ENCODE data around the gene OSBPL2. TPM values are rescaled to one million over a fixed set of nuclear protein-coding genes. Genes with fewer than 3 reads are reported as not detected.

Gene OSBPL2
- total RNA-seq, 2 experiments from 2014 or later, result 17.2 to 40.0 TPM

DNA sequence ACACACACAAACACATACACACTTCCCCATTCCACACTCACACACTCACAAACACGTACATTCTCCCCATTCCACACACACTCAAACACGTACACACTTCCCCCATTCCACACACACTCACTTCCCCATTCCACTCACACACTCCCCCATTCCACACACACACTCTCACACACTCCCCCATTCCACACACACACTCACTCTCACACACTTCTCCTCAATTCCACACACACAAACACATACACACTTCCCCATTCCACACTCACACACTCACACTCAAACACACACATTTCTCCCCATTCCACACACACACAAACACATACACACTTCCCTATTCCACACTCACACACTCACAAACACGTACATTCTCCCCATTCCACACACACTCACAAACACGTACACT, 8.7 kb upstream of the OSBPL2 start:
- intact Hi-C loops (cut with micrococcal nuclease; ENCODE audit: unreplicated experiment), result no loop called here
- no peak for TF ChIP-seq EZH2phosphoT487 (IDR thresholded peaks at IDR 0.05; ENCODE audit: borderline replicate concordance, low read depth, low read length)
- TF ChIP-seq, protein P1, sequence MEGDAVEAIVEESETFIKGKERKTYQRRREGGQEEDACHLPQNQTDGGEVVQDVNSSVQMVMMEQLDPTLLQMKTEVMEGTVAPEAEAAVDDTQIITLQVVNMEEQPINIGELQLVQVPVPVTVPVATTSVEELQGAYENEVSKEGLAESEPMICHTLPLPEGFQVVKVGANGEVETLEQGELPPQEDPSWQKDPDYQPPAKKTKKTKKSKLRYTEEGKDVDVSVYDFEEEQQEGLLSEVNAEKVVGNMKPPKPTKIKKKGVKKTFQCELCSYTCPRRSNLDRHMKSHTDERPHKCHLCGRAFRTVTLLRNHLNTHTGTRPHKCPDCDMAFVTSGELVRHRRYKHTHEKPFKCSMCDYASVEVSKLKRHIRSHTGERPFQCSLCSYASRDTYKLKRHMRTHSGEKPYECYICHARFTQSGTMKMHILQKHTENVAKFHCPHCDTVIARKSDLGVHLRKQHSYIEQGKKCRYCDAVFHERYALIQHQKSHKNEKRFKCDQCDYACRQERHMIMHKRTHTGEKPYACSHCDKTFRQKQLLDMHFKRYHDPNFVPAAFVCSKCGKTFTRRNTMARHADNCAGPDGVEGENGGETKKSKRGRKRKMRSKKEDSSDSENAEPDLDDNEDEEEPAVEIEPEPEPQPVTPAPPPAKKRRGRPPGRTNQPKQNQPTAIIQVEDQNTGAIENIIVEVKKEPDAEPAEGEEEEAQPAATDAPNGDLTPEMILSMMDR (conservative IDR thresholded peaks at IDR 0.05; ENCODE audit: low read length), result no peak
- Histone ChIP-seq H3K4me2 (ENCODE audit: low read length) (no peak overlapping the region), H3K9me2 (ENCODE audit: insufficient read depth, low read length) (no peaks in the 10 kb centered on the region), H3K4me3 (ENCODE audit: low read depth, low read length, poor library complexity, severe bottlenecking) (no peak overlapping the region), H3K4me1 (ENCODE audit: insufficient read depth, low read length, poor library complexity, severe bottlenecking) (no peaks in the 10 kb centered on the region), H4K20me1 (ENCODE audit: insufficient read depth, low read length) (no peaks in the 10 kb centered on the region), H2AFZ (ENCODE audit: low read length) (no peak overlapping the region), H3K9me3 (ENCODE audit: low read length) (no peaks in the 10 kb centered on the region), H3K36me3 (ENCODE audit: insufficient read depth, low read length) (no peaks in the 10 kb centered on the region), H3K27ac (ENCODE audit: low read depth, low read length, poor library complexity, severe bottlenecking) (no peak overlapping the region), H3K79me2 (ENCODE audit: insufficient read depth, low read depth, low read length) (no peaks in the 10 kb centered on the region)
- ChIA-PET CTCF (ENCODE audit: unreplicated experiment) (no interaction called here), POLR2A (no interaction called here)
- BruUV-seq (replicated peaks), result no TSS peak
- DNase-seq (ENCODE audit: low spot score), result no peak

DNA sequence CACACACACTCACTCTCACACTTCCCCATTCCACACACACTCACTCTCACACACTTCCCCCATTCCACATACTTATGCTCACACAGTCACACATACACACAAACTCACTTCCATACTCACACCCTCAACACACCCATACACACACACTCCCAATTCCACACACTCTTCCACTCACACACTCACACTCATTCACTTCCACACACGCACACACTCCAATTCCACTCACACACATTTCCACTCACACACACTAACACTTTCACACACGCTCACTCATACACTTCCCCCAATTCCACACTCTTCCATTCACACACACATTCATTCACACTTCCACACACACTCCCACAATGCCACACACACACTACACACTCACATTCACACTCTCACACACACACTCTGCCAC, 8.0 kb upstream of the OSBPL2 start:
- TF ChIP-seq EZH2phosphoT487 (IDR thresholded peaks at IDR 0.05; ENCODE audit: borderline replicate concordance, low read depth, low read length), result no peak
- TF ChIP-seq, protein P1 (conservative IDR thresholded peaks at IDR 0.05; ENCODE audit: low read length), result no peak
- POLR2A ChIA-PET, result no interaction called here

DNA sequence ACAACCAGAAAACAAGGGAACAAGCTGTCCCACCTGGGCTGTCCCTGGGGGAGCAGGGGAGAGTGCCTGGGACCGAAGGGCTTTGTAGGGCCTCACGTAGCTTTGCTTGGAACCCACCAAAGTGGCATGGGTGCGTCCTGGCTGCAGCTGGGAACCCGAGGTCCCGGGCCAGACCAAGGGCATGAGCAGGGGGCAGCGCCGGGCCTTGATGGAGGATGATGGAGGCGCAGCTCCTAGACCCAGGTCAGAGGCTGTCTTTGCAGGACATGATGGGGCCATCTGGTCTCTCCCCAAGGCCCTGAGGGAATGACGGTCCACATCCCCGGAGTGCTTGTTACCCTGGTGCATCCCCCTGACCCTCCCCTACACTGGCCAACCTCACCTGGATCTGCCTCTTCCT, 7.6 kb upstream of the OSBPL2 start:
- Histone ChIP-seq H3K9me2 (ENCODE audit: insufficient read depth, low read length) (no peaks in the 10 kb centered on the region), H3K4me1 (ENCODE audit: insufficient read depth, low read length, poor library complexity, severe bottlenecking) (no peaks in the 10 kb centered on the region), H4K20me1 (ENCODE audit: insufficient read depth, low read length) (no peaks in the 10 kb centered on the region), H3K4me2 (ENCODE audit: low read length) (no peak overlapping the region), H3K4me3 (ENCODE audit: low read depth, low read length, poor library complexity, severe bottlenecking) (no peak overlapping the region), H3K79me2 (ENCODE audit: insufficient read depth, low read depth, low read length) (no peaks in the 10 kb centered on the region), H3K27ac (ENCODE audit: low read depth, low read length, poor library complexity, severe bottlenecking) (no peak overlapping the region), H3K9me3 (ENCODE audit: low read length) (no peaks in the 10 kb centered on the region), H3K36me3 (ENCODE audit: insufficient read depth, low read length) (no peaks in the 10 kb centered on the region), H2AFZ (ENCODE audit: low read length) (no peak overlapping the region)
- intact Hi-C loops (cut with micrococcal nuclease; ENCODE audit: unreplicated experiment), result no loop called here
- ChIA-PET POLR2A (no interaction called here), CTCF (ENCODE audit: unreplicated experiment) (no interaction called here)
- DNase-seq (ENCODE audit: low spot score), result no peak
- BruUV-seq (replicated peaks), result no TSS peak
- TF ChIP-seq EZH2phosphoT487 (IDR thresholded peaks at IDR 0.05; ENCODE audit: borderline replicate concordance, low read depth, low read length), result no peak
- TF ChIP-seq, protein P1 (conservative IDR thresholded peaks at IDR 0.05; ENCODE audit: low read length), result no peak

More for the DNA sequence above, 8.0 kb upstream of the OSBPL2 start:
- DNase-seq (ENCODE audit: low spot score), result no peak
- BruUV-seq (replicated peaks), result no TSS peak
- no peaks in the 10 kb centered on the region for H3K9me2 ChIP-seq (ENCODE audit: insufficient read depth, low read length)
- H2AFZ ChIP-seq (ENCODE audit: low read length), result no peak overlapping the region
- no peak overlapping the region for H3K27ac ChIP-seq (ENCODE audit: low read depth, low read length, poor library complexity, severe bottlenecking)
- no peaks in the 10 kb centered on the region for H3K4me1 ChIP-seq (ENCODE audit: insufficient read depth, low read length, poor library complexity, severe bottlenecking)
- no peak overlapping the region for H3K4me3 ChIP-seq (ENCODE audit: low read depth, low read length, poor library complexity, severe bottlenecking)
- H3K4me2 ChIP-seq (ENCODE audit: low read length), result no peak overlapping the region
- H3K9me3 ChIP-seq (ENCODE audit: low read length), result no peaks in the 10 kb centered on the region
- CTCF ChIA-PET (ENCODE audit: unreplicated experiment), result no interaction called here
- intact Hi-C loops (cut with micrococcal nuclease; ENCODE audit: unreplicated experiment), result no loop called here
- no peaks in the 10 kb centered on the region for H3K79me2 ChIP-seq (ENCODE audit: insufficient read depth, low read depth, low read length)
- H4K20me1 ChIP-seq (ENCODE audit: insufficient read depth, low read length), result no peaks in the 10 kb centered on the region
- no peaks in the 10 kb centered on the region for H3K36me3 ChIP-seq (ENCODE audit: insufficient read depth, low read length)

Data from OCI-LY7 (cell line).